Measurements from ENCODE around the gene ZNF185. TPM values are rescaled to one million over a fixed set of nuclear protein-coding genes. Genes with fewer than 3 reads are reported as not detected.
A peak's percentile ranks its signal among the peaks of the same experiment; 100 is the strongest.
"Not testable (repeated sequence)": the region's sequence is repeated elsewhere in the genome, so short reads cannot be mapped to it uniquely, and the experiment has no call there.

ZNF185 gene
- total RNA-seq, 1 donor: 3.9 TPM

DNA sequence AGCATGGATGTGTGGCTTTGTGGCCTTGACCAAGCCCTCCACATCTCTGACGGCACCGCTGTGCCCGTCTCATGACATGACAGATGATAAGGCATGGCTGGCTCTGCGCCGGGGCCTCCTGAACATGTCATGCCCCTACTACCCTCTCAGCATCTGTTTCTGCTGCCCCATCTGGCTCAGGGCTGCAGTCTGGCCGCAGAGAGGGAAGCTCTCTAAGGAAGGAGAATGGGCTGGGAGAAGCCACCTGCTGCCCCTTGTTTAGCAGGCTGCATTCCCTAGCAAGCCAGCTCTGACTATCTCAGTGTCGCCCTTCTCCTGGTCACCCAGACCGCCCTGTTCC is 7.2 kb downstream of the ZNF185 start:
- peak; percentile 2 for DNase-seq (ENCODE audit: low read depth)
- TF ChIP-seq, protein P1, sequence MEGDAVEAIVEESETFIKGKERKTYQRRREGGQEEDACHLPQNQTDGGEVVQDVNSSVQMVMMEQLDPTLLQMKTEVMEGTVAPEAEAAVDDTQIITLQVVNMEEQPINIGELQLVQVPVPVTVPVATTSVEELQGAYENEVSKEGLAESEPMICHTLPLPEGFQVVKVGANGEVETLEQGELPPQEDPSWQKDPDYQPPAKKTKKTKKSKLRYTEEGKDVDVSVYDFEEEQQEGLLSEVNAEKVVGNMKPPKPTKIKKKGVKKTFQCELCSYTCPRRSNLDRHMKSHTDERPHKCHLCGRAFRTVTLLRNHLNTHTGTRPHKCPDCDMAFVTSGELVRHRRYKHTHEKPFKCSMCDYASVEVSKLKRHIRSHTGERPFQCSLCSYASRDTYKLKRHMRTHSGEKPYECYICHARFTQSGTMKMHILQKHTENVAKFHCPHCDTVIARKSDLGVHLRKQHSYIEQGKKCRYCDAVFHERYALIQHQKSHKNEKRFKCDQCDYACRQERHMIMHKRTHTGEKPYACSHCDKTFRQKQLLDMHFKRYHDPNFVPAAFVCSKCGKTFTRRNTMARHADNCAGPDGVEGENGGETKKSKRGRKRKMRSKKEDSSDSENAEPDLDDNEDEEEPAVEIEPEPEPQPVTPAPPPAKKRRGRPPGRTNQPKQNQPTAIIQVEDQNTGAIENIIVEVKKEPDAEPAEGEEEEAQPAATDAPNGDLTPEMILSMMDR (IDR thresholded peaks at IDR 0.05; ENCODE audit: insufficient read depth, low read depth, low read length): no peak
- H3K4me3 ChIP-seq (ENCODE audit: low read depth, low read length): no peak overlapping the region

DNA sequence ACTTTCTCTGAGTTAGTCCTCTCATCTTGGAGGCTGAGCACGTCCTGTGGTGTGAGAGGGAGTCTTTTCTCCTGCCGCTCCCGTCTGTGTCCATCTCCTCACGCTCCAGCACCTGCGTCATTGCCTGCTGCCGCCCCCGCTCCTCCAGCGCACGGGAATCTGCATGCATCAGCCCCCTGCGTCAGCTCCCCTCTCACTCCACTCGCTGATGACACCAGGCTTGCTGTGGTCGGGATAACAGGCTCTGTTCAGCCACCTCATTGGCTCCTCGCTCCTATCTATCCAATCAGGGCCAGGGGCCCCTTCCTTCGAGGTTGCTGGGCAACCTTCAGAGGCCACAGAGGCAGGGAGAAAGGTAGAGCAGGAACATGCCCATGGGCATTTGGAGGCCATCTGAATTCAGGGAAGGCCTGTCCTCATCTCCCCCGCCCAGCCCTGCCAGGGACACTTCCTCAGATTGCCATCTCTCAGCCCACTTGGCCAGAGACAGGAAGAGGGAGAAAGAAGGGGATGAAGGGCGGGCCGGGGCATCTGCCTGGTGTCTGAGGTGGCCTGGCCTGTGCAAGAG is 9.3 kb downstream of the ZNF185 start:
- DNase-seq (ENCODE audit: low read depth): peak; percentile 66
- TF ChIP-seq, protein P1 (IDR thresholded peaks at IDR 0.05; ENCODE audit: insufficient read depth, low read depth, low read length): no peak
- no peak overlapping the region for H3K4me3 ChIP-seq (ENCODE audit: low read depth, low read length)

DNA sequence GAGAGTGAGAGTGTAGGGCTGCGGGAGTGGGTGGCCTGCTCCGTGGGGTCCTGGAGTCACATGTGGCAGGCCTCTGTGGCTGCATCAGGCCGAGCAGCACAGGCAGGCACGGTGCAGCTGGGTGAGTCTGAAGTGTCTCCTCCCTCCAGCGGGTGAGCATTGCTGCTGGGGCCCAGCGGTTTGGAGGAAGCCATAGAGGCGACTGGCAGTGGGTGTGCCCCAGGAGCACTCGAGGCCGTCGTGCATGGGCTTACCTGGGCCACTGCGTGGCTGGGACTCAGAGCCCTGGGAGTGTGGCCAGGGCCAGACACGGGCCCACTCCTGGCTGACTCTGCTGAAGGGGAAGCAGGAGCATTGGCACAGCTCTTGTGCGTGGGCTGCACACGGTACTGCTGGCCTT is 10.6 kb downstream of the ZNF185 start:
- TF ChIP-seq, protein P1 (IDR thresholded peaks at IDR 0.05; ENCODE audit: insufficient read depth, low read depth, low read length): no peak
- no peak overlapping the region for H3K4me3 ChIP-seq (ENCODE audit: low read depth, low read length)
- no peak for DNase-seq (ENCODE audit: low read depth)

DNA sequence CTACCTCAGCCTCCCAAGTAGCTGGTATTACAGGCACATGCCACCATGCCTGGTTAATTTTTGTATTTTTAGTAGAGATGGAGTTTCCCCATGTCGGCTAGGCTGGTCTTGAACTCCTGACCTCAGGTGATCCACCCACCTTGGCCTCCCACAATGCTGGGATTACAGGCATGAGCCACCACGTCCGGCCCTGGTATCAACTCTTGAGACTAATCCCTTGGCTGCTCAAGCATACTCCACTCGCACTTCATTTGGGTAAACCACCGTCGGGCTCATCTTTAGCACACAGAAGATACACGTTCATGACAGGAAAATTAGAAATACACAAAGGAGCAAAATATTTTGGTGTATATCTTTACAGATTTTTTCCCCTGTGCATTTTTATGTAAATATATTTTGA is 12.2 kb downstream of the ZNF185 start:
- not testable (repeated sequence) for H3K4me3 ChIP-seq (ENCODE audit: low read depth, low read length); DNase-seq (ENCODE audit: low read depth)

DNA sequence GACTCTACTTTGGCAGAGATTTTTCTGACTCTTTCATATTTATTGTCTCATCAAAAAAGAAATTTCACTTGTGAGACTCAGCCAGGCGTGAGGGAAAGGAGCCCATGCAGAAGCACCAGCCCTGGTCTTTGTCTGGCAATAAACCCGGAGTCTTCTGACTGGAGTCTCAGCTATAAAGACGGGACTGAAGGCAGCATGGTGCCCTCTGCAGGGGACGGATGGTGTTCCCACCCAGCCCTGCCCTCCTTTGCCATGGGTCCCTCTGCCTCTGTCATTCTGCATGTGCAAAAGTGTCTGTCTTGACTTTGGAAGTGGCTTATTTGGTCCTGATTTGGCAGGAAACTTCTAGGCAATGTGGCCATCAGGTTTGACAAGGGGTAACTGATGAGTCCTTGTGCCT is 14.2 kb downstream of the ZNF185 start:
- DNase-seq (ENCODE audit: low read depth): peak; percentile 14
- TF ChIP-seq, protein P1 (IDR thresholded peaks at IDR 0.05; ENCODE audit: insufficient read depth, low read depth, low read length): peak; percentile 21
- no peak overlapping the region for H3K4me3 ChIP-seq (ENCODE audit: low read depth, low read length)

DNA sequence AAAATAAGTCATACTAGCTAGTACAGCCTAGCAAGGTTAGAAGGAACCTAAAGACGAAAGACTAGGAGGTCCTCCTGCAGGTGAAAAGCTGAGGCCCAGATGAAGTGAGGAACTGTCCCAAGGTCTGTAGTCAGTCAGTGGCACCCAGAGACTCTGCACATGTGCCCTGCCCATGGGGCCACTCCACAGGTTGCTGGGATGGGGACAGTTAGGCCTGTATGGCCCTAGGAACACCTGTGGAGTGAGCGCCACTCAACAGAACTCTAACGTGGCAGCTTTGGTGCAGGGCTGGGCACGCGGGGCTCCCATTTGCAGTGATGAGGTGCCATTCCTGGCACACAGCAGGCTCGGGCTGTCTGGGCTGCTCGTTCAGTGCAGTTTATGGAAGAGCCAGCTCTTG is 14.8 kb downstream of the ZNF185 start:
- DNase-seq (ENCODE audit: low read depth): no peak

DNA sequence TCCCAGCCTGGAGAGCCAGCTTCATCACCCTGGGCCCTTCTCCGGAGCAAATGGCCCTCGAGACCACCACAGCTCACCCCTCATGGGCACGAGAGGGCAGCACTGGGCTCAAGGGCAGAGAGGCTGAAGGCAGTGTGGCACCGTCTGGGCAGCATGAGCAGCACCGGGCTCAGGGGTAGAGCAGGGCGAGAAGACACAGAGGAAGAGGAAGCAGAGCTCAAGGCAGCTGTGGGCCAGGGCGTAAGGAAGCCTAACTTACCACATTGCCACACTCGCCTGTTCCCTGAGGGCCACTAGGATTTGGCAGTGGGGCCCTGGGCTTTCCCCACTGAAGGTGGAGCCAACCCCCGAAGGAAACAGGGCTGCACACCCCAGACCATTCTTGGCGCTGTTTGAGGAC is 15.5 kb downstream of the ZNF185 start:
- no peak overlapping the region for H3K4me3 ChIP-seq (ENCODE audit: low read depth, low read length)
- no peak for DNase-seq (ENCODE audit: low read depth)
- TF ChIP-seq, protein P1 (IDR thresholded peaks at IDR 0.05; ENCODE audit: insufficient read depth, low read depth, low read length): no peak

More for the DNA sequence above, 14.8 kb downstream of the ZNF185 start:
- no peak overlapping the region for H3K4me3 ChIP-seq (ENCODE audit: low read depth, low read length)
- TF ChIP-seq, protein P1 (IDR thresholded peaks at IDR 0.05; ENCODE audit: insufficient read depth, low read depth, low read length): no peak
